Gastrocnemius medialis (tissue), 4 donors: ENCODE results near the gene PTCSC3. TPM values are rescaled to one million over a fixed set of nuclear protein-coding genes. Genes with fewer than 3 reads are reported as not detected.

Source experiments
- ATAC-seq, 2 donors: fragments of 150-250 bp; one replicate each; pipeline ENCODE4 v1.9.1; 2016
- DNase-seq, 2 donors: peaks; one replicate each; pipeline ENCODE4 v3.0.0-alpha.2; 2019
- H3K27ac ChIP-seq, 4 donors: fragments of 200-600 bp; sonication (generic); 1 replicate in 1 of 4; 2 replicates in 3 of 4; pipeline ENCODE4 v1.5.1; 2016 to 2018; ENCODE audit warnings: mild to moderate bottlenecking in 2 of 4, moderate library complexity in 1 of 4
- H3K27me3 ChIP-seq, 3 donors: fragments of 200-600 bp; sonication (generic) in 2 of 3; 1 replicate in 1 of 3; 2 replicates in 2 of 3; pipeline versions ENCODE4 v1.5.1 to v1.6.0; 2016 to 2019; ENCODE audit warnings: mild to moderate bottlenecking in 1 of 3, moderate library complexity in 1 of 3
- H3K36me3 ChIP-seq, 2 donors: fragments of 200-600 bp; sonication (generic) in 1 of 2; one replicate each; pipeline ENCODE4 v1.5.1; 2017 to 2018
- H3K4me1 ChIP-seq, 2 donors: fragments of 200-600 bp; sonication (generic) in 1 of 2; one replicate each; pipeline ENCODE4 v1.5.1; 2016 to 2017; ENCODE audit warnings: mild to moderate bottlenecking in 2 of 2
- H3K4me3 ChIP-seq, 4 donors: fragments of 200-600 bp; sonication (generic) in 3 of 4; 1 replicate in 1 of 4; 2 replicates in 3 of 4; pipeline ENCODE4 v1.5.1; 2016 to 2019; ENCODE audit warnings: mild to moderate bottlenecking in 2 of 4
- H3K9me3 ChIP-seq, 3 donors: fragments of 200-600 bp; sonication (generic) in 2 of 3; 1 replicate in 1 of 3; 2 replicates in 2 of 3; pipeline ENCODE4 v1.5.1; 2016 to 2019
- CTCF ChIP-seq, 5 experiments: fragments of 450-650 bp in 3 of 5; fragments of 200-600 bp in 2 of 5; sonication (generic) in 2 of 5; IDR thresholded peaks in 4 of 5; conservative IDR thresholded peaks in 1 of 5; 1 replicate in 4 of 5; 2 replicates in 1 of 5; pipeline ENCODE4 v1.5.1; 2016 to 2019; ENCODE audit warnings: antibody characterized with exemption in 5 of 5, mild to moderate bottlenecking in 3 of 5, moderate library complexity in 3 of 5
- POLR2A ChIP-seq, 2 donors: fragments of 450-650 bp; IDR thresholded peaks; one replicate each; pipeline ENCODE4 v1.6.1; 2017; ENCODE audit warnings: antibody characterized with exemption in 2 of 2, mild to moderate bottlenecking in 2 of 2, moderate library complexity in 2 of 2
- in situ Hi-C, 4 donors: fragments of 200-750 bp; cut with MboI; loops; one replicate each; pipeline versions ENCODE4 v1.15.0 to v1.8.0; 2017; ENCODE audit warnings: low sequenced_read_pairs in 4 of 4
- intact Hi-C: fragments of 100-400 bp; cut with DNase I; formaldehyde crosslinking; loops from one replicate; pipeline ENCODE4 v1.15.1; 2023; ENCODE audit warnings: low total_unique reads
- total RNA-seq, 4 donors: library from RNA; depleted of rRNA; stranded (reverse); fragments of >200 nt; gene quantifications; one replicate each; pipeline versions ENCODE4 v1.1.0 to v1.2.3, GENCODE V29; 2016

The PTCSC3 gene
- total RNA-seq, 4 donors from 2014 or later = not detected

DNA sequence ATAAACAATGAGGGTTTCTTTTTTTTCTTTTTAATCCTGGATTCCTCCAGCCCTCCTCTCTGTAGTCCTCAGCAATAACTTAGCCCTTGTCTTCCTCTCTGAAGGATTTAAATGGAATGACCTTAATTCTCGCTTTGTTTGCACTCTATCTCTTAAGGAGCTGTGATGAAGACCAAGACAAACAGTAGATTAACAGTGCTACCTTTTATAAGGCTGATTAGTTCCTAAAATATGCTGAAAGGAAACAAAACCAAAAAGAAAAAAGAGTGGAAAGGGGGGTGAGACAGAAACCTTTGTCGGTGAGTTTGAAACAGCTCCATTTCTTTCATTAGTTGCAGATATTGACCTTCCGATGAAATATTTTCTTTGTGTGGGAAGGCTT, 38.7 kb upstream of the PTCSC3 start:
- Histone ChIP-seq H3K27me3 (peaks cover 0 to 5% (median 0%) of the 10 kb centered on the region in 3 donors), H3K4me3 (no peak overlapping the region), H3K27ac (no peak overlapping the region), H3K9me3 (no peaks in the 10 kb centered on the region), H3K4me1 (no peaks in the 10 kb centered on the region), H3K36me3 (no peaks in the 10 kb centered on the region)
- TF ChIP-seq POLR2A (IDR thresholded peaks at IDR 0.05) (no peak), CTCF (IDR thresholded peaks at IDR 0.05 in 4 of 5, conservative IDR thresholded peaks at IDR 0.05 in 1 of 5) (no peak)
- DNase-seq (no peak), ATAC-seq (no peak)
- in situ Hi-C loops = no loop called here
- intact Hi-C loops = no loop called here

DNA sequence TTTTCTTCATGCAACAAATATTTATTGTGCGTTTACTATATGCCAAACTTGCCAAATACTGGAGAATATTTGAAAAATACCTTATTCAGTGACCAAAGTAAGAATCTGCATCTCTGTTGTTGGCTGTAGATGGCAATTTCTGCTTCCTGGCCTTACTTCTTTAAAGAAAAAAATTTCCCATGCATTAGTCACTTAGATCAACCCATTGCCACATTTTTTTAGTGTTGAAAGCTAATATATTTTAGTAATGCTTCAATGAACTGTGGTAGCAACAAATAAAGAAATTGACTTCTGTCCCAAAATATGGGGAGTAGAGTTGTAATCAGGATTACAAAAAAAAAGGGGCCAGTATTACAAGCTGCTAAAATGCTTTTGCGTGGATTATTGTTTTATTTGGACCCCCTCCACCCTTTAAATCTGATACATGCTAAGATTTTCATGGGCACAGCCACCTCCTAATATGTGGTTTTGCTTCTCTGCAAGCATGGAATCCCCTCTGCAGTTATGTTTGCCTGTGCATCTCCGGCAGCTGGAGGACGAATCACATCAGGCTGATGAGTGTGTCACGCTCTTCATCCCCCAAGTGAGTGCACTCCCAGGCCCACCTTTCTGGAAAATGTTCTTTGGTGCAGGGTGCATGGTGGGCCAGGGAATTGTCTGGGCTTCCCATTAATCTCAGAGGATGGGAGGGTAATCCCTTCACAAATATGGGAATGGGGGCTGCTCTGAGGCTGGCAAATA, 38.1 kb upstream of the PTCSC3 start:
- intact Hi-C loops = no loop called here

DNA sequence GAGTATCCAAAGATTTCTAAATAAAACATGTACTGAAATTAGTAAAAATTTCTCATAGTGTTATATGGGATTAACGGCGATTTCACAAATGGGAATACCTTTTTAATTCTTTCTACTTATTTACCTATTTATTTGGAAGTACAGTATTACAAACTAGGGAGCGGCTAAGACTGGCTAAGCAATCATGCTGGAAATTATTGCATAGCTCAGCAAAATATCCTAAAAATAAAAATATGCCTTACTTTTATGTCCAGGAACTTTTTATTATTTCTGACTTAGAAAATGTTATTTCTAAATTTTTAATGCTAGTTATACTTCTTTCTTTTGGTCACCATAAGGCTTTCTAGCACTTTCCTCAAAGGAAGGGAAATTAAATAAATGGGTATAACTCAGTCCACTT, 36.5 kb upstream of the PTCSC3 start:
- no peak for DNase-seq
- H3K36me3 ChIP-seq = no peaks in the 10 kb centered on the region
- no peaks in the 10 kb centered on the region for H3K9me3 ChIP-seq
- H3K4me3 ChIP-seq = no peak overlapping the region
- in situ Hi-C loops (no loop called here), intact Hi-C loops (no loop called here)
- peaks cover 0 to 5% (median 0%) of the 10 kb centered on the region in 3 donors for H3K27me3 ChIP-seq
- TF ChIP-seq CTCF (IDR thresholded peaks at IDR 0.05 in 4 of 5, conservative IDR thresholded peaks at IDR 0.05 in 1 of 5) = no peak
- TF ChIP-seq POLR2A (IDR thresholded peaks at IDR 0.05) = no peak
- H3K27ac ChIP-seq = no peak overlapping the region
- no peaks in the 10 kb centered on the region for H3K4me1 ChIP-seq
- no peak for ATAC-seq

More for the DNA sequence above, 38.1 kb upstream of the PTCSC3 start:
- no peaks in the 10 kb centered on the region for H3K9me3 ChIP-seq
- no peak overlapping the region for H3K27ac ChIP-seq
- DNase-seq (no peak), ATAC-seq (no peak)
- H3K4me3 ChIP-seq = no peak overlapping the region
- H3K4me1 ChIP-seq = no peaks in the 10 kb centered on the region
- H3K27me3 ChIP-seq = peaks cover 0 to 5% (median 0%) of the 10 kb centered on the region in 3 donors
- H3K36me3 ChIP-seq = no peaks in the 10 kb centered on the region
- in situ Hi-C loops = no loop called here
- TF ChIP-seq POLR2A (IDR thresholded peaks at IDR 0.05) (no peak), CTCF (IDR thresholded peaks at IDR 0.05 in 4 of 5, conservative IDR thresholded peaks at IDR 0.05 in 1 of 5) (no peak)

- Histone ChIP-seq H3K4me1 (no peaks in the 10 kb centered on the region), H3K27me3 (peaks cover 0 to 5% (median 0%) of the 10 kb centered on the region in 3 donors), H3K36me3 (no peaks in the 10 kb centered on the region), H3K9me3 (no peaks in the 10 kb centered on the region), H3K4me3 (no peak overlapping the region), H3K27ac (no peak overlapping the region)
- TF ChIP-seq POLR2A (IDR thresholded peaks at IDR 0.05) (no peak), CTCF (IDR thresholded peaks at IDR 0.05 in 4 of 5, conservative IDR thresholded peaks at IDR 0.05 in 1 of 5) (no peak)
- intact Hi-C loops (no loop called here), in situ Hi-C loops (no loop called here)
- no peak for ATAC-seq
- DNase-seq = no peak
Measured at GRCh38 chr14:36212577-36212976, 36.1 kb upstream of the PTCSC3 start.
